Liver (tissue), 9 donors: ENCODE results near the gene SPATS2. TPM values are rescaled to one million over a fixed set of nuclear protein-coding genes. Genes with fewer than 3 reads are reported as not detected.

Experiments
- DNase-seq: peaks from one replicate; pipeline ENCODE4 v3.0.0-alpha.2; 2017; ENCODE audit warnings: low spot score
- H3K27ac ChIP-seq, 2 donors: one replicate each; pipeline ENCODE4 v1.7.0; 2013; ENCODE audit warnings: inconsistent platforms in 2 of 2, low read length in 2 of 2, control low read depth in 1 of 2, low read depth in 1 of 2, mild to moderate bottlenecking in 1 of 2
- H3K27me3 ChIP-seq, 4 donors: one replicate each; pipeline versions ENCODE4 v1.6.1 to v1.7.0; 2013; ENCODE audit warnings: low read length in 3 of 4, inconsistent platforms in 1 of 4, mild to moderate bottlenecking in 1 of 4, moderate library complexity in 1 of 4; ENCODE audit not compliant: control insufficient read depth in 4 of 4, insufficient read depth in 4 of 4
- H3K36me3 ChIP-seq, 4 donors: one replicate each; pipeline versions ENCODE4 v1.6.1 to v1.7.0; 2013; ENCODE audit warnings: low read length in 3 of 4, mild to moderate bottlenecking in 3 of 4, low read depth in 1 of 4, moderate library complexity in 1 of 4; ENCODE audit not compliant: control insufficient read depth in 4 of 4, insufficient read depth in 3 of 4
- H3K4me1 ChIP-seq, 4 donors: one replicate each; pipeline versions ENCODE4 v1.6.1 to v1.7.0; 2013; ENCODE audit warnings: low read length in 3 of 4, mild to moderate bottlenecking in 3 of 4, moderate library complexity in 1 of 4; ENCODE audit not compliant: control insufficient read depth in 4 of 4, insufficient read depth in 4 of 4
- H3K4me3 ChIP-seq, 3 donors: one replicate each; pipeline versions ENCODE4 v1.6.1 to v1.7.0; 2013; ENCODE audit warnings: low read length in 3 of 3, control low read depth in 1 of 3, low read depth in 1 of 3, mild to moderate bottlenecking in 1 of 3
- H3K9ac ChIP-seq, 2 donors: one replicate each; pipeline ENCODE4 v1.7.0; 2013; ENCODE audit warnings: low read length in 2 of 2, mild to moderate bottlenecking in 2 of 2, moderate library complexity in 2 of 2, control low read depth in 1 of 2, low read depth in 1 of 2
- H3K9me3 ChIP-seq, 4 donors: one replicate each; pipeline versions ENCODE4 v1.6.1 to v1.7.0; 2013; ENCODE audit warnings: low read length in 3 of 4; ENCODE audit not compliant: control insufficient read depth in 4 of 4
- ATF3 ChIP-seq: IDR thresholded peaks from 2 replicates; pipeline ENCODE4 v1.6.1; 2016; ENCODE audit warnings: antibody characterized with exemption
- CTCF ChIP-seq: fragments of 150-350 bp; IDR thresholded peaks from 2 replicates; pipeline ENCODE4 v1.5.1; 2017; ENCODE audit warnings: improper control_type of control experiment, low read depth, low read length; ENCODE audit not compliant: missing input control
- FOXA1 ChIP-seq: IDR thresholded peaks from 2 replicates; pipeline ENCODE4 v1.6.1; 2016; ENCODE audit warnings: antibody characterized with exemption
- FOXA2 ChIP-seq: IDR thresholded peaks from 2 replicates; pipeline ENCODE4 v1.6.1; 2016; ENCODE audit warnings: antibody characterized with exemption
- GABPA ChIP-seq, 2 donors: IDR thresholded peaks in 1 of 2; conservative IDR thresholded peaks in 1 of 2; 2 replicates each; pipeline ENCODE4 v1.6.1; 2016; ENCODE audit warnings: antibody characterized with exemption in 2 of 2, mild to moderate bottlenecking in 1 of 2, moderate library complexity in 1 of 2
- JUND ChIP-seq, 2 donors: IDR thresholded peaks; 2 replicates each; pipeline ENCODE4 v1.6.1; 2016; ENCODE audit warnings: antibody characterized with exemption in 2 of 2
- NR2F2 ChIP-seq: IDR thresholded peaks from 2 replicates; pipeline ENCODE4 v1.6.1; 2016; ENCODE audit warnings: antibody characterized with exemption
- RAD21 ChIP-seq, 2 donors: IDR thresholded peaks; 2 replicates each; pipeline ENCODE4 v1.6.1; 2016; ENCODE audit warnings: antibody characterized with exemption in 2 of 2, mild to moderate bottlenecking in 2 of 2
- REST ChIP-seq: IDR thresholded peaks from 2 replicates; pipeline ENCODE4 v1.6.1; 2016; ENCODE audit warnings: antibody characterized with exemption, mild to moderate bottlenecking
- RXRA ChIP-seq, 2 donors: IDR thresholded peaks; 2 replicates each; pipeline ENCODE4 v1.6.1; 2017 to 2018; ENCODE audit warnings: antibody characterized with exemption in 2 of 2, mild to moderate bottlenecking in 1 of 2
- TAF1 ChIP-seq: conservative IDR thresholded peaks from 2 replicates; pipeline ENCODE4 v1.6.1; 2016; ENCODE audit warnings: antibody characterized with exemption, mild to moderate bottlenecking
- YY1 ChIP-seq: IDR thresholded peaks from 2 replicates; pipeline ENCODE4 v1.6.1; 2016; ENCODE audit warnings: antibody characterized with exemption, mild to moderate bottlenecking
- WGBS: extraction: QIAGEN DNeasy Blood & Tissue Kit; methylation state at CpG from one replicate; pipeline ENCODE4 v1.1.7; 2013; 5-methylcytosine and 5-hydroxymethylcytosine counted together
- polyA plus RNA-seq, 2 donors: library from polyadenylated mRNA; stranded (reverse) in 1 of 2; unstranded in 1 of 2; fragments of 200-250 nt in 1 of 2; fragments of >200 nt in 1 of 2; fragmentation: Nextera tagmentation in 1 of 2; extraction: Ambion mirVana in 1 of 2; gene quantifications; one replicate each; pipeline versions ENCODE4 v1.2.1 to v1.2.3, GENCODE V29; 2013 to 2015
- total RNA-seq, 2 donors: library from RNA; depleted of rRNA; stranded (reverse); fragments of >200 nt; gene quantifications; one replicate each; pipeline ENCODE4 v1.2.3, GENCODE V29; 2014
- TF ChIP-seq, protein P1 (sequence below): IDR thresholded peaks from 2 replicates; pipeline ENCODE4 v1.6.1; 2016; ENCODE audit warnings: antibody characterized with exemption
- TF ChIP-seq, protein P2 (sequence below): IDR thresholded peaks from 2 replicates; pipeline ENCODE4 v1.6.1; 2016; ENCODE audit warnings: antibody characterized with exemption
- donor health status: healthy.
- donor health status: healthy.
- donor health status: healthy.
- donor health status: healthy.
- donor health status: healthy.

Gene SPATS2
- total and polyA plus RNA-seq, 4 donors: 2.4 to 5.2 (median 4.5) TPM

- TF ChIP-seq NR2F2 (no peak), FOXA2 (no peak), GABPA (IDR thresholded peaks at IDR 0.05 in 1 of 2, conservative IDR thresholded peaks at IDR 0.05 in 1 of 2) (no peak), YY1 (no peak)
- TF ChIP-seq, protein P1, sequence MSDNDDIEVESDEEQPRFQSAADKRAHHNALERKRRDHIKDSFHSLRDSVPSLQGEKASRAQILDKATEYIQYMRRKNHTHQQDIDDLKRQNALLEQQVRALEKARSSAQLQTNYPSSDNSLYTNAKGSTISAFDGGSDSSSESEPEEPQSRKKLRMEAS: no peak
Observed at GRCh38 chr12:49559011-49559675, 191.9 kb downstream of the SPATS2 start (continued).

DNA sequence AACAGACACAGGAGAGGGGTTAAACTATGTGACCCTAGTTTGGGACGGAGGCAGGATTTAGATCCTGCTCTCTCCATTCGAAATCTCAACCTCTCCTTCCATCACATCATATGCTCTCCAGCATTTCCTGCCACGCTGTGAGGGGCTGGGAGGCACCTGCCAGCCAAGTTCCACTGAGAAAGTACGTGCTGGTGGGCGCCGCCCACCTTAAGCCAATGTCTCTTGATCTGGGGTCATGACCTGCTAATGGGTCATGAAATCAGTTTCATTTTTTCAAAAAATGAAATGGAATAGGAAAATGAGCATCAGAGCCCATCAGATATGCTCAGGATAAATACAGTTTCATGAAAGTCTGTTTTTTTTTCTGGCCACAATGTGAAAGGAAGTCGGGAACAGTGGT lies 193.4 kb downstream of the SPATS2 start:
- H3K27me3 ChIP-seq: no peaks in the 10 kb centered on the region
- no peak overlapping the region for H3K4me3 ChIP-seq
- peaks cover 23 to 72% (median 50%) of the 10 kb centered on the region in 4 donors for H3K36me3 ChIP-seq
- DNase-seq: no peak
- H3K27ac ChIP-seq: no peak overlapping the region
- peaks cover 0 to 20% (median 9%) of the 10 kb centered on the region in 4 donors for H3K4me1 ChIP-seq
- H3K9ac ChIP-seq: no peak overlapping the region
- 87% methylated on average over 7 of the region's 7 CpGs for WGBS
- TF ChIP-seq NR2F2 (peak; percentile 60), GABPA (IDR thresholded peaks at IDR 0.05 in 1 of 2, conservative IDR thresholded peaks at IDR 0.05 in 1 of 2) (no peak)
- no peaks in the 10 kb centered on the region for H3K9me3 ChIP-seq

- Histone ChIP-seq H3K4me1 (peaks cover 3 to 16% (median 12%) of the 10 kb centered on the region in 4 donors), H3K4me3 (no peak overlapping the region), H3K9ac (no peak overlapping the region), H3K27ac (no peak overlapping the region), H3K9me3 (no peaks in the 10 kb centered on the region), H3K36me3 (peaks cover 21 to 72% (median 50%) of the 10 kb centered on the region in 4 donors), H3K27me3 (no peaks in the 10 kb centered on the region)
- DNase-seq: no peak
- WGBS: 90% methylated on average over 6 of the region's 6 CpGs
- TF ChIP-seq NR2F2 (no peak), FOXA2 (no peak), REST (no peak), RXRA (IDR thresholded peaks at IDR 0.05) (no peak), FOXA1 (no peak), TAF1 (no peak), RAD21 (IDR thresholded peaks at IDR 0.05) (no peak), ATF3 (no peak), JUND (IDR thresholded peaks at IDR 0.05) (no peak), CTCF (no peak), GABPA (IDR thresholded peaks at IDR 0.05 in 1 of 2, conservative IDR thresholded peaks at IDR 0.05 in 1 of 2) (no peak)
- TF ChIP-seq, protein P2, sequence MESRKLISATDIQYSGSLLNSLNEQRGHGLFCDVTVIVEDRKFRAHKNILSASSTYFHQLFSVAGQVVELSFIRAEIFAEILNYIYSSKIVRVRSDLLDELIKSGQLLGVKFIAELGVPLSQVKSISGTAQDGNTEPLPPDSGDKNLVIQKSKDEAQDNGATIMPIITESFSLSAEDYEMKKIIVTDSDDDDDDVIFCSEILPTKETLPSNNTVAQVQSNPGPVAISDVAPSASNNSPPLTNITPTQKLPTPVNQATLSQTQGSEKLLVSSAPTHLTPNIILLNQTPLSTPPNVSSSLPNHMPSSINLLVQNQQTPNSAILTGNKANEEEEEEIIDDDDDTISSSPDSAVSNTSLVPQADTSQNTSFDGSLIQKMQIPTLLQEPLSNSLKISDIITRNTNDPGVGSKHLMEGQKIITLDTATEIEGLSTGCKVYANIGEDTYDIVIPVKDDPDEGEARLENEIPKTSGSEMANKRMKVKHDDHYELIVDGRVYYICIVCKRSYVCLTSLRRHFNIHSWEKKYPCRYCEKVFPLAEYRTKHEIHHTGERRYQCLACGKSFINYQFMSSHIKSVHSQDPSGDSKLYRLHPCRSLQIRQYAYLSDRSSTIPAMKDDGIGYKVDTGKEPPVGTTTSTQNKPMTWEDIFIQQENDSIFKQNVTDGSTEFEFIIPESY: no peak
- TF ChIP-seq, protein P1: no peak
Observed at GRCh38 chr12:49562233-49562632, 195.0 kb downstream of the SPATS2 start.
